OCI-LY1 (cell line): ENCODE measurements around the gene ZSCAN10.

ENCODE experiments used
- H2AFZ ChIP-seq: fragments of 200-600 bp; sonication (generic), shearing (Covaris generic); 2 replicates; pipeline ENCODE4 v1.6.0; 2014; ENCODE audit warnings: antibody characterized with exemption, mild to moderate bottlenecking, low read length
- H3F3A ChIP-seq: fragments of 200-600 bp; sonication (generic), shearing (Covaris generic); 2 replicates; pipeline ENCODE4 v1.6.0; 2014; ENCODE audit warnings: mild to moderate bottlenecking, antibody characterized with exemption, low read length, moderate library complexity; ENCODE audit not compliant: insufficient read depth
- H3K27ac ChIP-seq: fragments of 200-600 bp; sonication (generic); 2 replicates; pipeline ENCODE4 v1.5.1; 2014; ENCODE audit warnings: low read length, mixed run types, mild to moderate bottlenecking, low read depth; ENCODE audit not compliant: poor library complexity, severe bottlenecking
- H3K27me3 ChIP-seq: fragments of 200-600 bp; sonication (generic); 2 replicates; pipeline ENCODE4 v1.6.0; 2014; ENCODE audit warnings: antibody characterized with exemption, mild to moderate bottlenecking, low read length, moderate library complexity; ENCODE audit not compliant: insufficient read depth
- H3K36me3 ChIP-seq: fragments of 200-600 bp; sonication (generic); 2 replicates; pipeline ENCODE4 v1.6.1; 2014; ENCODE audit warnings: mild to moderate bottlenecking, antibody characterized with exemption, low read length, moderate library complexity, mixed read lengths; ENCODE audit not compliant: insufficient read depth
- H3K4me1 ChIP-seq: fragments of 200-600 bp; sonication (generic); 2 replicates; pipeline ENCODE4 v1.5.1; 2014; ENCODE audit warnings: mild to moderate bottlenecking, low read length, moderate library complexity; ENCODE audit not compliant: insufficient read depth, severe bottlenecking
- H3K4me2 ChIP-seq: fragments of 200-600 bp; sonication (generic), shearing (Covaris generic); 2 replicates; pipeline ENCODE4 v1.6.1; 2014; ENCODE audit warnings: low read length
- H3K4me3 ChIP-seq: fragments of 200-600 bp; sonication (generic); 2 replicates; pipeline ENCODE4 v1.5.1; 2014; ENCODE audit warnings: low read length, low read depth, mild to moderate bottlenecking, mixed read lengths; ENCODE audit not compliant: poor library complexity, severe bottlenecking
- H3K79me2 ChIP-seq: fragments of 200-600 bp; shearing (Covaris generic); 2 replicates; pipeline ENCODE4 v1.6.1; 2016; ENCODE audit warnings: mixed run types, low read length, mixed read lengths; ENCODE audit not compliant: insufficient read depth
- H3K9ac ChIP-seq: fragments of 200-600 bp; sonication (generic), shearing (Covaris generic); 2 replicates; pipeline ENCODE4 v1.6.1; 2014; ENCODE audit warnings: mild to moderate bottlenecking, low read length, mixed read lengths
- H3K9me2 ChIP-seq: fragments of 200-600 bp; sonication (generic), shearing (Covaris generic); 2 replicates; pipeline ENCODE4 v1.6.1; 2014; ENCODE audit warnings: low read depth, mild to moderate bottlenecking, low read length, mixed read lengths
- H3K9me3 ChIP-seq: fragments of 200-600 bp; shearing (Covaris generic); 2 replicates; pipeline ENCODE4 v1.6.1; 2014; ENCODE audit warnings: low read length, mixed read lengths
- H4K20me1 ChIP-seq: fragments of 200-600 bp; sonication (generic), shearing (Covaris generic); 2 replicates; pipeline ENCODE4 v1.6.0; 2016; ENCODE audit warnings: mild to moderate bottlenecking, low read length; ENCODE audit not compliant: insufficient read depth
- CTCF ChIP-seq: fragments of 200-600 bp; sonication (generic), shearing (Covaris generic); IDR thresholded peaks from 2 replicates; pipeline ENCODE4 v1.5.1; 2017; ENCODE audit warnings: mild to moderate bottlenecking, antibody characterized with exemption, low read length, moderate library complexity, mixed read lengths
- EZH2 ChIP-seq: fragments of 200-600 bp; sonication (generic), shearing (Covaris generic); IDR thresholded peaks from 2 replicates; pipeline ENCODE4 v1.8.0; 2017; ENCODE audit warnings: borderline replicate concordance, mixed run types, mild to moderate bottlenecking, antibody characterized with exemption, low read length, moderate library complexity, mixed read lengths

ZSCAN10 gene

GRCh38 chr16:3122926-3123570 lies 24.0 kb upstream of the ZSCAN10 start:
- no peaks in the 10 kb centered on the region for H3F3A ChIP-seq
- peaks cover 13% of the 10 kb centered on the region for H3K4me1 ChIP-seq
- H3K9me3 ChIP-seq, result no peaks in the 10 kb centered on the region
- no peaks in the 10 kb centered on the region for H4K20me1 ChIP-seq
- 0 out of 2 replicates have a peak overlapping the region, but pooled peaks have one; percentile 95 for H3K4me2 ChIP-seq
- TF ChIP-seq CTCF, result no peak
- H3K27me3 ChIP-seq, result 0 out of 2 replicates have a peak, but pooled peaks cover 4% of the 10 kb centered on the region
- no peak overlapping the region for H2AFZ ChIP-seq
- no peaks in the 10 kb centered on the region for H3K9me2 ChIP-seq
- H3K36me3 ChIP-seq, result peaks cover 9% of the 10 kb centered on the region; the same call in 1 of the 2 replicates
- no peak overlapping the region for H3K4me3 ChIP-seq
- H3K27ac ChIP-seq, result no peak overlapping the region
- no peaks in the 10 kb centered on the region for H3K79me2 ChIP-seq
- H3K9ac ChIP-seq, result no peak overlapping the region

GRCh38 chr16:3121851-3122467 lies 22.9 kb upstream of the ZSCAN10 start:
- no peaks in the 10 kb centered on the region for H3K9me2 ChIP-seq
- TF ChIP-seq CTCF (no peak), EZH2 (no peak)
- no peak overlapping the region for H3K9ac ChIP-seq
- H3F3A ChIP-seq, result no peaks in the 10 kb centered on the region
- H2AFZ ChIP-seq, result no peak overlapping the region
- no peaks in the 10 kb centered on the region for H3K36me3 ChIP-seq
- H3K27me3 ChIP-seq, result 0 out of 2 replicates have a peak, but pooled peaks cover 4% of the 10 kb centered on the region
- no peak overlapping the region for H3K27ac ChIP-seq
- H3K79me2 ChIP-seq, result no peaks in the 10 kb centered on the region
- no peak overlapping the region for H3K4me2 ChIP-seq
- no peak overlapping the region for H3K4me3 ChIP-seq
- peaks cover 13% of the 10 kb centered on the region for H3K4me1 ChIP-seq
- no peaks in the 10 kb centered on the region for H3K9me3 ChIP-seq
- no peaks in the 10 kb centered on the region for H4K20me1 ChIP-seq

- H3K4me1 ChIP-seq, result peaks cover 13% of the 10 kb centered on the region
- H3K9me3 ChIP-seq, result no peaks in the 10 kb centered on the region
- H3K36me3 ChIP-seq, result no peaks in the 10 kb centered on the region
- TF ChIP-seq EZH2 (no peak), CTCF (no peak)
- no peaks in the 10 kb centered on the region for H3K9me2 ChIP-seq
- no peak overlapping the region for H3K4me3 ChIP-seq
- no peaks in the 10 kb centered on the region for H3F3A ChIP-seq
- no peak overlapping the region for H3K27ac ChIP-seq
- H3K27me3 ChIP-seq, result peaks cover 7% of the 10 kb centered on the region; the same call in 1 of the 2 replicates
- H3K9ac ChIP-seq, result no peak overlapping the region
- no peaks in the 10 kb centered on the region for H3K79me2 ChIP-seq
- no peak overlapping the region for H3K4me2 ChIP-seq
- H4K20me1 ChIP-seq, result no peaks in the 10 kb centered on the region
- no peak overlapping the region for H2AFZ ChIP-seq
Measured at GRCh38 chr16:3120435-3120834, 21.3 kb upstream of the ZSCAN10 start.
